Peyer's patch (tissue), 4 donors: ENCODE results near the gene AEN. TPM values are rescaled to one million over a fixed set of nuclear protein-coding genes. Genes with fewer than 3 reads are reported as not detected.
A peak's percentile ranks its signal among the peaks of the same experiment; 100 is the strongest.
"Not testable (repeated sequence)": the region's sequence is repeated elsewhere in the genome, so short reads cannot be mapped to it uniquely, and the experiment has no call there.

Experiments
- DNase-seq, 3 donors: peaks; one replicate each; pipeline ENCODE4 v3.0.0-alpha.2; 2017 to 2019
- H3K27ac ChIP-seq, 4 donors: fragments of 200-600 bp; sonication (generic); one replicate each; pipeline ENCODE4 v1.5.1; 2016 to 2019
- H3K27me3 ChIP-seq, 2 donors: fragments of 200-600 bp; sonication (generic); one replicate each; pipeline ENCODE4 v1.5.1; 2019
- H3K36me3 ChIP-seq, 3 donors: fragments of 200-600 bp; sonication (generic); one replicate each; pipeline ENCODE4 v1.5.1; 2016 to 2019
- H3K4me1 ChIP-seq, 4 donors: fragments of 200-600 bp; sonication (generic); one replicate each; pipeline ENCODE4 v1.5.1; 2016 to 2019
- H3K4me3 ChIP-seq, 4 donors: fragments of 200-600 bp; sonication (generic); 1 replicate in 3 of 4; 2 replicates in 1 of 4; pipeline ENCODE4 v1.5.1; 2016 to 2019; ENCODE audit warnings: mild to moderate bottlenecking in 1 of 4
- H3K9me3 ChIP-seq, 4 donors: fragments of 200-600 bp; sonication (generic); one replicate each; pipeline ENCODE4 v1.5.1; 2016 to 2019; ENCODE audit warnings: mild to moderate bottlenecking in 1 of 4
- CTCF ChIP-seq, 6 experiments: fragments of 450-650 bp in 4 of 6; fragments of 200-600 bp in 2 of 6; sonication (generic) in 1 of 6; IDR thresholded peaks; one replicate each; pipeline ENCODE4 v1.5.1; 2017 to 2019; ENCODE audit warnings: antibody characterized with exemption in 6 of 6, mild to moderate bottlenecking in 3 of 6, moderate library complexity in 1 of 6
- POLR2A ChIP-seq, 2 donors: fragments of 450-650 bp; IDR thresholded peaks; one replicate each; pipeline ENCODE4 v1.5.1; 2017; ENCODE audit warnings: antibody characterized with exemption in 2 of 2, mild to moderate bottlenecking in 2 of 2, moderate library complexity in 2 of 2
- total RNA-seq, 4 donors: library from RNA; depleted of rRNA; stranded (reverse); fragments of >200 nt; gene quantifications; one replicate each; pipeline ENCODE4 v1.1.0, GENCODE V29; 2016

Gene AEN
- total RNA-seq, 4 donors from 2014 or later = 9.6 to 17.3 (median 11.5) TPM

GRCh38 chr15:88630141-88630721 lies 9.1 kb downstream of the AEN start:
- Histone ChIP-seq H3K4me3 (no peak overlapping the region), H3K27ac (peak overlapping the region; percentile 54 to 96 (median 74)), H3K4me1 (peaks cover 11 to 51% (median 40%) of the 10 kb centered on the region in 4 donors), H3K27me3 (no peaks in the 10 kb centered on the region), H3K9me3 (no peaks in the 10 kb centered on the region), H3K36me3 (peaks cover 0 to 11% (median 0%) of the 10 kb centered on the region in 3 donors)
- peak in 1 of 6 experiments; percentile 4 for TF ChIP-seq CTCF (IDR thresholded peaks at IDR 0.05)
- no peak for TF ChIP-seq POLR2A (IDR thresholded peaks at IDR 0.05)
- peak; percentile 59 to 88 (median 73) for DNase-seq

GRCh38 chr15:88630798-88631463 lies 9.8 kb downstream of the AEN start:
- H3K36me3 ChIP-seq = peaks cover 0 to 11% (median 0%) of the 10 kb centered on the region in 3 donors
- peak in 1 of 3 donors; percentile 18 for DNase-seq
- TF ChIP-seq CTCF (IDR thresholded peaks at IDR 0.05) (no peak), POLR2A (IDR thresholded peaks at IDR 0.05) (no peak)
- H3K4me1 ChIP-seq = peaks cover 11 to 50% (median 40%) of the 10 kb centered on the region in 4 donors
- H3K27me3 ChIP-seq = no peaks in the 10 kb centered on the region
- H3K27ac ChIP-seq = peak overlapping the region; percentile 54 to 96 (median 74)
- H3K4me3 ChIP-seq = peak overlapping the region in 1 of 4 donors; percentile 10
- H3K9me3 ChIP-seq = no peaks in the 10 kb centered on the region

- Histone ChIP-seq H3K9me3 (no peaks in the 10 kb centered on the region), H3K4me1 (peaks cover 11 to 50% (median 41%) of the 10 kb centered on the region in 4 donors), H3K36me3 (peaks cover 0 to 11% (median 0%) of the 10 kb centered on the region in 3 donors), H3K27me3 (no peaks in the 10 kb centered on the region), H3K4me3 (no peak overlapping the region), H3K27ac (peak overlapping the region; percentile 54 to 96 (median 74))
- peak in 1 of 3 donors; percentile 44 for DNase-seq
- TF ChIP-seq POLR2A (IDR thresholded peaks at IDR 0.05) (no peak), CTCF (IDR thresholded peaks at IDR 0.05) (no peak)
These were observed 10.4 kb downstream of the AEN start for GRCh38 chr15:88631464-88632028.

- peaks cover 0 to 11% (median 0%) of the 10 kb centered on the region in 3 donors for H3K36me3 ChIP-seq
- not testable (repeated sequence) for DNase-seq, H3K9me3 ChIP-seq, H3K27me3 ChIP-seq, H3K4me3 ChIP-seq
- H3K27ac ChIP-seq = peak overlapping the region in 3 of 4 donors; percentile 40 to 96 (median 79)
- H3K4me1 ChIP-seq = peaks cover 11 to 47% (median 37%) of the 10 kb centered on the region in 4 donors
These were observed 11.7 kb downstream of the AEN start for GRCh38 chr15:88632797-88633196.

GRCh38 chr15:88634449-88634848 lies 13.3 kb downstream of the AEN start:
- no peak overlapping the region for H3K4me3 ChIP-seq
- peaks cover 16 to 45% (median 33%) of the 10 kb centered on the region in 4 donors for H3K4me1 ChIP-seq
- peaks cover 0 to 5% (median 0%) of the 10 kb centered on the region in 3 donors for H3K36me3 ChIP-seq
- peak overlapping the region; percentile 91 to 98 (median 98) for H3K27ac ChIP-seq
- H3K27me3 ChIP-seq = no peaks in the 10 kb centered on the region
- TF ChIP-seq CTCF (IDR thresholded peaks at IDR 0.05) = no peak
- no peak for TF ChIP-seq POLR2A (IDR thresholded peaks at IDR 0.05)
- no peak for DNase-seq
- no peaks in the 10 kb centered on the region for H3K9me3 ChIP-seq

- Histone ChIP-seq H3K27me3 (no peaks in the 10 kb centered on the region), H3K9me3 (no peaks in the 10 kb centered on the region), H3K4me1 (peaks cover 13 to 44% (median 28%) of the 10 kb centered on the region in 4 donors), H3K36me3 (no peaks in the 10 kb centered on the region), H3K4me3 (no peak overlapping the region), H3K27ac (peak overlapping the region; percentile 91 to 98 (median 98))
- TF ChIP-seq POLR2A (IDR thresholded peaks at IDR 0.05) = peak; percentile 41 to 54
- TF ChIP-seq CTCF (IDR thresholded peaks at IDR 0.05) = no peak
- DNase-seq = peak in 2 of 3 donors; percentile 75 to 87
These were observed 14.2 kb downstream of the AEN start for GRCh38 chr15:88635318-88635717.
